Stimulated activated CD8-positive, alpha-beta memory T cell treated with anti-CD3 and anti-CD28 coated beads, Interleukin-12 subunit alpha, Interleukin-12 subunit beta, amount 100 ng/mL, for 4 hours (primary cell): ENCODE measurements around the gene CTNND2.

Source experiments
- DNase-seq: peaks from one replicate; pipeline ENCODE4 v3.0.0-alpha.2; 2020; ENCODE audit warnings: low read depth

CTNND2 gene

DNA sequence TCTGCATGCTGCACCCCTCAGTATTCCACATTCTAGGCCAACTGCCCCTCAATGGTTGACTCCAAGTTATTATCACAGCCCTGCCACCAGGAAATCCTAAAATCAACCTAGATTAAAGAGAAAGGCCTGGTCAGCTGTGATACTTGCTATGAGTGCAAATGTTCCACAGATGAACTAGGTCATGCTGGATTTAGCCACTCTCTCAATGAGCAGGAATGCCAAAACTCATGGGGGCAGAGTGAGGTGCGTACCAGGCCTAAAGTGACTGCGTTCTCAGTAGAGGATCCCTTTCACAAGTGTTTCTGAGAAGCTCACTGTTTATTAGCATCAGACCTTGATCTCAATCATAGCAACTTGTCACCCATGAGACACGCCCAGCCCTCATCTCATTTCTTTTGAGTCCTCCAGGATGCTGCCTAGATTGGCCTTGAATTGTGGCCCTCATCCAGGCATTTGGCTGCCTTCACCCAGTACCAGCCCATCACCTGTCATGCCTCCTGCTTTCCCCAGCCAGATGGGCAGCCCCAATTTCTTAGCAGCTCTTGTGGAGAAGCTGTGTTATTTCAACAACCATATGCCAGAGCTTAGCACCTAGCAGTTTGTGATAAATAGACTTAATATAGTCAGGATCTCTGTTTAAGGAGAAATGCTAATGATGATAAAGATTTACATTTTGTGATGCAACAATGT, 383.9 kb downstream of the CTNND2 start:
- DNase-seq = no peak

DNA sequence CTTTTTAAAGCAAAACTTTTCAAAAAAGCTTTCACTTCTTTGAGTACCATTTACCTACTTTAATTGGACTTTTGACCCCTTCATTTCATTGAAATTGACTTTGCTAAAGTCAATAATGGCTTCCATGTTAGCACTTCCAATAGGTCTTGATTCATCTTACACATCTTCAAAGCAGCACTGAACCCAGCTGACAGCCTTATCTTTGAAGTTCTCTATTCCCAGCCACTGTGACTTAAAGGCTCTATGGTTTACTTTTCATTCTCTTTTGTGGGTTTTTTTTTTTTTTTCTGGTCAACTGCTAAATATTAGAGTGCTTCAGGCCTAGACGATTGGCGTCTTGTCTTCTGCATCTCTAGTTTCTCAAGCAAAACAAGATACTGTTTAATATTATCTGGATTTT, 385.0 kb downstream of the CTNND2 start:
- DNase-seq = no peak

DNA sequence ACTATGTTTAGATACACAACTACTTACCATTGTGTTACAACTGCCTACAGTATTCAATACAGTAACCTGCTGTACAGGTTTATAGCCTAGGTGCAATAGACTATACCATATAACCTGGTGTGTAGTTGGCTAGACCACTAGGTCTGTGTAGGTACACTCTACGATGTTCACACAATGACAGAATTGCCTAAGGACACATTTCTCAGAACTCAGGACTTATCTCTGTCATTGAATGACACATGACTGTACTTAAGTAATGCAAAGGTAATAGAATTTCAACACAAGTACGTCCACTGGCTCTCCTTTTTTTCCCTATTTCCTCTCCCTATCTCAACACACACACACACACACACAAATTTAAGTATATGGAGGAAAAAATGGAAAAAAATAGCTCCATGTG, 385.6 kb downstream of the CTNND2 start:
- no peak for DNase-seq

DNA sequence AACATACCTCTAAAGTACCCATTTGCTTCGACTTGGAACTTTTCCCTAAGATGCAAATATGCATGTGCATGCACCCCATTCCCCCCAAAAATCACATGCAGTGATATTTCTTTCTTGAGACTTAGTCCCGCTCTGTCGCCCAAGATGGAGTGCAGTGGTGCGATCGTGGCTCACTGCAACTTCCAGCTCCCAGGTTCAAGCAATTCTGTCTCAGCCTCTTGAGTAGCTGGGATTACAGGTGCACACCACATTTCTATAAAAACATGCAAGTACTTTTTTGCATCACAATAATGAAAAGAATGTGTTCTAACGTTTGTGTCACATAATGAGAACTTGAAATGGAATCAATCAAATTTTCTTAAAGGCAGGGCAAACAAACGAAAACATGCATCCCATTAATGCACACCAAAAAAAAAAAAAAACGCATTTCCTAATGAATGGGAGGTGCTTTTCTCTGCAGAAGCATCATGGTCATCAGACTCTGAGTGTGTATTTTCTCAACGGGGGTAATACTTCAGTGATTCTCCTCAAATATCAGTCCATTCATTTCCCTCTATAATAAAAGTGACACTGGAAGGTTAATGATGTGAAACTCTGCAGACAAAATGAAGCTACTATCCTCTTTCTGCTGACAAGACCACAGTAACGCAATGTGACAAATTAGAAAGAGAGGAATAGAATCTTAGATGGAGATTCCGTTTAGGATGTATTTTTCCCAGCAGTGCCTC, 389.4 kb downstream of the CTNND2 start:
- DNase-seq = no peak

DNA sequence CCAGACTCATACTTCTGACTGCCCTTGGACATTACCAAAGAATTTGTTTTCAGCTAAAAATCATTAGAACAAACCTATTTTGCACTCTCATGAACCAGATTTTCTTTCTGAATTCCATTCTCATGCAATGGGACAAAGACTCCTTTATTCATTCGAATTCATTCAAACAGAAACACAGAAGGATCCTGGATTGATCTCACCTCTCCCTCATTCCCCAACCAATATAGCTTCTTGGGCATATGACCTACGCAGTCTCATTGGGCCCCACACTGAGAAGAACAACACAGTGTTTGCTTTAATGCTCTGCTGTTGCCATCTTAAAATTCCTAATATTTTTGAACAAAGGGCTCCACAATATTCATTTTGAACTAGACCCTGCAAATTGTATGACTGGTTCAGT, 392.4 kb downstream of the CTNND2 start:
- DNase-seq = no peak

DNA sequence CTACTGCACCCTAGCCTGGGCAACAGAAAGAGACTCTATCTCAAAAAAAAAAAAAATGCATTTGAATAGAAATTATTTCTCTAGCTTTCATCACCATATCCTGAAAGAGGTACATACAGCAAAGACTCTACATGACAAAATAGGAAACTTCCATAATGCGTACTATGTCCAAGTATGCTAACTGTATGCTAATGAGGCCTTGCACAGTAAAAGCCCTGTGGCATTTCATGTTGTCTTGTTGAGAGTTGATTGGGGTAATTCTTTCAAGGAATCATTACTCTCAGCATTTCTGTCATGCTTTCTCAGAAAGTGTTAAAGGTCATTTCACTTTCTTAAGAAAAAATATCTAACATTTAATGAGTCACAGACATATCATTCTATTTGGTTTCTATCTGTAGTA, 393.4 kb downstream of the CTNND2 start:
- DNase-seq = no peak

DNA sequence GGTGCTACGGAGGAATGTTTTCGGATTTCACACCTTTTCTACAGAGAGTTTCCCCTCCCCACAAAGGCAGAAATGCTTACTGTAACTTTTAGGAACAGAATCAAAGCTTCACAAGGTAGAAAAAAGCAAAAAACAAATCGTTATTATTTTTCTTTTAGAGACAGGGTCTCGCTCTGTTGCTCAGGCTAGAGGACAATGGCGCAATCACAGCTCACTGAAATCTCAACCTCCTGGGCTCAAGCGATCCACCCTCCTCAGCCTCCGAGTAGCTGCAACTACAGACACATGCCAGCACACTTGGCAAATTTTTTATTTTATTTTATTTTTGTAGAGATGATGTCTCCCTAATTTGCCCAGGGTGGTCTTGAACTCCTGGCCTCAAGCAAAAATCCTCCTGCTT, 394.5 kb downstream of the CTNND2 start:
- no peak for DNase-seq

DNA sequence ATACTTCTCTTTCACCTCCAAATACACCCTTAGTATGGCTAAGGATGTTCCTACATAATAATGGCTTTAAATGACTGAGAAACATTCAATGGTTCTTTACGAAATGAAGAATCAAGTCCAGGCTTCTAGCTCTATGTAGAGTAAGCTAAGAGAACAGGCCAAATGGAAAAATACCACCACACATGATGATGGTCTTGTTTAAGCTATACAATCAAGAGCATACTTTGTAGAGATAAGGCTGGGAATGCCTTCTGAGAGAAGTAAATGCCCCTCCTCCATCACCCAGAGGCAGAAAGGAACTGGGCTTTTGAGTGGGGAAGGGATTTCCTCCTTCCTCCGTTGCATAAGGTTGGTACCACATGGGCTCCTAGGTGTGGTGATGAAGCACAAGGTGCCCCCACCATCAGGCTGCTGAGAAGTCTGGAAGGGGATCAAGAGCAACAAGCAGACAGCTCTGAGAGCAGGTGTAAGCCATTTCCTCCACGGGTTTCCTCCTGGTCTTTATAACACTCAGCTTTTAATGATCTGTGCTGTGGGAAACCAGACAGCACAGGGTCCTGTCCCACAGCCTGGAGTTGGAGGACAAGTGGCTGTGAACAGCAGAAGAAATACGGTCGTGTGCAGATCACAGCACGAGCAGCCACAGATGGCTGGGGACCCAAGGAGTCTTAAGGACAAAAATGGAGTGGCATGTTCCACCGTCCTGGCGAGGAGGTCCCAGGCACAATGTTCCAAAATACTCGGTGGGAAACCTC, 396.9 kb downstream of the CTNND2 start:
- no peak for DNase-seq

DNA sequence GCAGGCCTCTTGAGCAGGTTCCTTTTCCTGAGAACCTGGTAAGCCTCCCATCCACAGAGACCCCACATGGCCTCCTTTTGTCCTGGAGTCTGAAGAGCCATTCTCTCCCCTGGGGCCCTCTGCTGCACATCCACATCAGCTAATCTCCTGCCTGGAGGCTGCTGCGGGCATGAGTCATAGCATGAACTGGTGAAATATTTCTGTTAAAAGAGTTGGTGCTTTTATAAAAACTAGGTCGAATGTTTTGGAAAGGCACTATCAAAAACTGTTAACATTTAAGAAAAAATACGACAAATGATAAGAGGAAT, 399.4 kb downstream of the CTNND2 start:
- DNase-seq = no peak

DNA sequence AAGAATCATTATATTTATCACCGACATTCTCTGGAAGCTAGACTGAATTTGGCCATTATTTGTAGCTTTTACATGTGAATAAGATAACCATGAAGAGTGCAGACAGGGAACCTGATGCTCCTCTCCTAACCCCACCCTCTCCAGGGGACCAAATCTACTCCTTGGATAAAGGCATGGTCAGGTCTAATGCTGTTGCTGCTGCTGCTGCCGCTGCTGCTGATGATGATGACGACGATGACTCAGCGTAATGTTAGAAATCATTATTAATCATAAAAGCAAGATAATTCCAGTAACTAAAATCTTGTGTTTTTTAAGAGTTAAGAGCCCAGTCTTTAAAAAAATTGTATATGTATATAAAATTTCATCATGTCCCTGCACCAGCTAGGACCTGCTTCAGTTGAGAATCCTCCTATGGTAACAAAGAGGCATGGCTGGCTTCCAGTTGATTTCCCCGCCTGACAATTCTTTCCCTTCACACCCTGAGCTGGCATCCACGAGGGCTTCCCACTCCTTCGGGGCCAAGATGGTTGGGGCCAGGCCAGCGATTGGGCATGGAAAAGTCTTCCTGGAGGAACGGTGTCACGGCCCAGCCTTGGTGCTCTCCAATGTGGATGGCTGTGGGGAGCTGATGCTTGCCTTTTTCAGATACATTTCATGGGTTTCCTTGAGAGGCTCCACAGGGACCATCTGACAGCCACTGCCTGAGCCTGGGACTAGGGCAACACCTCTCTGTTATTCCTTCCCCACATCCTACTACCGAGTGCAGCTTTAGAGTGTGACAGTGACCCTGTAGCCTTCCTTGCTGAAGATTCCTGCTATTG, 400.0 kb downstream of the CTNND2 start:
- no peak for DNase-seq

DNA sequence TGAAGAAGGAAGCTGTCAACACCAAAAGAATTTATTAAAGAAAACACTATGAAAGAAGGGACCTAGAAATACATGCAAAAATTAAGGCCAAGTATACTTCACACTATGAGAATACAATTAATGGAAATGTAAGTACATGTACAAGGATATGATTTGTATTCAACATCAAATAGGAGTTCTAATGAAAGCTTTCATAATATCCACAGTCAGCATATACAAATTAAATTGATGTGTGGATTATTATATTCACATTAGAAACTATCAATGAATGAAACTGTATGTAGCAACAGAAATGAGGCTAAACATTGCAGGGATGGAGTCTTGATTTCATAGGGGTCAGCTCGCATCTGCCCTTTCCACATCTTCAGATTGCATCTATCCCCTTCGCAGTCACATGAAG, 401.5 kb downstream of the CTNND2 start:
- DNase-seq = no peak

DNA sequence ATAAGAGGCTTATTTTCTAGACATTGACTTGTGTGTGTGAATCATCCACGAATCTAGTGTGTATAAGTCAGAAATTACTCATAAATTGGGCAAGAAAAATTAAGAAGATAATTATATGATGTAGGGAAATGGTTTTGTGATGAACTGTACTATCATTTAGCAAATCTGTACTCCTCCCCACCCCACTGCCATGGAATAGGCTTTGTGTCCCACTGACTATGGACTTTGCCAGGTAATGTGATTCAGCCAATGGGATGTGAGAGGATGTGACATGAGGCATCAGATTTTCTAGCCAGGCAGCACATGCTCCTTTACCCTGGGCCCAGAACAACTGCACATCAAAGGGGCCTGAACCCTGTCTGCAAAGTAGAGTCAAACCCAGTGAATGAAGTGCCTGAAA, 406.6 kb downstream of the CTNND2 start:
- DNase-seq = no peak

DNA sequence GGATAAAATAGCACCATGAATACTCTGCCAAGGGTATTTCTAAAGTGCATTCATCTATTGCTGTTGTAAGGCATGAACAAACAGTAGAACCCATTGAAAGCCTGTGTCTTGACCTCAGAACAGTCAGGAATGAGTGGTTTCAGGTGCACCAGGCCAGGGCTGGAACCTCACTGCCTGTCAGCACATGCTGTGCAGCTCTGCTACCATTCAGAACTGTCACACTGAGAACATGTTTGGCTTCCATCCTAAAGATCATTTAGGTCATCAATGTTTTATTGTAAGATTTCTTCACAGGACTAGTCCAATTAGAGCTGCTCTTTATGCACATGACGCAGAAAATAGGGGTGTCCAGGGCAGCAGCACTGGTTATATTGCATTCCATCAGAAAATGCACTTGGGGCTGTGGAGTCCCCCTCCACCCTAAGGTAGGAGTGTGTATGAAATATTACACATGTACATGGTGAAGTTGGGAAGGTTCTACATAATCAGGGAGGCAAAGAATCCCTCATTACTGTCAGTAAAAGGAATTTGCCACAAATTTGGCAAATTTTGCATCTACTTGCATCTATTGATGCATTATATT, 408.0 kb downstream of the CTNND2 start:
- DNase-seq = no peak

DNA sequence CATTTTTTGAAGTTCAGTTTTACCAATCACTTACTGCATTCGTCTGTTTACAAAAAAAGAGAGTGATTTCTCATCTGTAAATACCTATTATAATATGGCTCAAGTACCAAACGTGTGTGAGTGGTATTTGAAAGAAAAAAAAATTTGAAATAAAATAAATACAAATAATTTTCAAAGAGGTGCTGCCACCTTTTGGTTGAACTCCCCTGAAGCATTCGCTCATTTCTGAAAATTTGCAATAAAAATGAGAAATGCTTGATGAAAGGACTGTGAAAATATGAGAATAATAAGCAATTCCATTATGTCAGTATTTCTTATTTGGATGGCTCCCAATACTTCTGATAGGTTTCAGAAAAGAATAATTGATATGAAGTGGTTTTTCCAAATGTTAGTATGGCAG, 409.9 kb downstream of the CTNND2 start:
- no peak for DNase-seq

DNA sequence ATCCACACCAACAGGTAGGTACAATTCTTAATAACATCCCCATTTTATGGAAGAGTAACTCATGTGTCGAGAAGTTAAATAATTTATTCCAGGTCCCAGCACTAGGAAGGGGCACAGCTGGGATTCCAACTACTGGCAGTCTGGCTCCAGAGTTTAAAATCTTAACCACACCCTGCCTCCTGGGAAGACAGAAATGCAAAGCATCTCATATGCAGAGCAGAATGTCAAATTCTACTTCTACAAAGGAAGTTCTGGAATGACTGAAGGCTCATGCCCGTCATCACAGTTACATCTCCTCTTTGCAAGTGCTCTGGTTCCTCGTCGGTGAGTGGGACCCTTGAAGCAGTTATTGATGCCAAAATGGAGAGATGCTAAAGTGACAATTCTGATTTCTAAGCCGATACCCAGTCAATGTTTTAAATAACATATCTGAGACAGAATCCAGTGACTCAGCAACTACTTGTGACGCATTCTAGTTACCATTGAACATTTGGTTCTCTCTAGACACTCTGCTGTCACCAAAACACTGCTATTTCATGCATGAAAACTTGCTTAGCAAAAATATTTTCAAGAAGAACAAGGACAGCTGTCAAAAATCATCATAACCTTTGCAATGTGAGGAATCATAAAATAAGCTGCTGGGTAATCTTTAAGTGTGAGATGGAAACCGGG, 412.7 kb downstream of the CTNND2 start:
- DNase-seq = no peak

DNA sequence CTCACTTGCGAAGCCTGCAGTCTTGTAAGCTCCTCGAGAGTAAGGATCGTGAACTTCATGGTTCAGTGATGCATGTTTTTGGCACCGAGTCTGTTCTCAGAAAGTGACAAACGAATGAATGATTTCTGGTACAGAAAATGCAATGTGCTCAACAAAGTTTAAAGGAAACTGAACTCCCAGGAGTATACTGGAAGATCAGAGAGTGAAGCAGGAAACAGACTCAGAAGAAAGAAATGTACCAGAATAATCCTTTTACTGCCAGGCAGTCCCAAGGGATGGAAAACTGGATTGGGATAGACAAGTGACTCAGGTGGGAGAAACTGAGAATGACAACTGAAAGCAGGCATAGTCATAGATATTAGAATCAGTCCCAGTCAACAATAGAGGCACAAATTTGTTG, 420.6 kb downstream of the CTNND2 start:
- no peak for DNase-seq

DNA sequence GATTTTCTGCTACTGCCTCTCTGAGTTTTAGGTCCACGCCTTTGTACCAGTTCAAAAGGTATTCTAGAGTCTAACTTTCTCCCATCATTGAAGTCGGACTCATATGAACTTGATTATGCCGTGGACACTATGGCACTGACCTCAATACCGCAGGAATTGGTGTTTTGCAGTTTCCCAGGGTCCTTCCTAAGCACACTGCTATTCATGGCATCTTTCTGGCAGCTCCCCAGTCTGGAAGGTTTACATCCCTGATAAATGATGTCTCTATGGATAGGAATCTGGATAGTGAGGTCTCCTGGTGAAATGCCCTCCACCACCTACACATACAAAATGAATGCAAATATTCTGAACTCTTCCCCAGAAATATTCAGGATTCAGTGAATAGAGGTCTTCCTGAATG, 422.2 kb downstream of the CTNND2 start:
- DNase-seq = no peak

DNA sequence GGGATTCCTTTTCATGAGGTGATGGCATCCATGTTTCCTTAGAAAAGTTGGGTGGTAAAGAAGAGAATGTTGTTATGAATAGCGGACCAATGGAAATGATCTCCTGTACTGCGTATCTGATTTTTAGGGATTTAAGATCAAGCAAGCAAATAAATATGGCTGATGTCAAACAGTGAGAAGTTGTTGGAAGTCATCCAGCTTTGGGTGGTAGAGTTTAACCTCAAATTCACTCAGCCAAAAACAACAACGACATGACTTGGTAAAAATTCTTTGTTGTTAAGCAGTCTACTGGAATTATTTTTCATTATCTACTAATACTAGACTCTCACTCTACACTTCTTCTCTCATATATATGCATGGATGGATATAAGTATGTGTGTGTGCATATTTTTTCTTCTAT, 426.5 kb downstream of the CTNND2 start:
- no peak for DNase-seq

DNA sequence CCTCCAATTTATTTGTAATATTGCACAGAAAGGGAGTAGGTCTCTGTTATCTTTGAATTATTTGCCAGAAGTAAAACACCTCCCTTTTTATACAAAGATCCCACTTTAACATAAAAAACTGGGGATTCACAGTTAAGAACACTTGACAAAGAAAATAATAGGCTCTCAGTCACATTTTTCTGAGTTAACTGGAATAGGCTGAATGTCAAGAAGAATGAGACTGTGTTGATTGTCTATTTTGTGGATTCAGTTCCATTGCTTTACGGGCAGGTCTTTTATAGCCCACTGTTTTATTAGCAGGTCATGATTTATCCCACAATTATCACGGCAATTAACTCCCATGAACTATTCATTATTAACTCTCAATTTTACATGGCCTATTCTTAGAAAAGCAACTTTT, 427.4 kb downstream of the CTNND2 start:
- no peak for DNase-seq

DNA sequence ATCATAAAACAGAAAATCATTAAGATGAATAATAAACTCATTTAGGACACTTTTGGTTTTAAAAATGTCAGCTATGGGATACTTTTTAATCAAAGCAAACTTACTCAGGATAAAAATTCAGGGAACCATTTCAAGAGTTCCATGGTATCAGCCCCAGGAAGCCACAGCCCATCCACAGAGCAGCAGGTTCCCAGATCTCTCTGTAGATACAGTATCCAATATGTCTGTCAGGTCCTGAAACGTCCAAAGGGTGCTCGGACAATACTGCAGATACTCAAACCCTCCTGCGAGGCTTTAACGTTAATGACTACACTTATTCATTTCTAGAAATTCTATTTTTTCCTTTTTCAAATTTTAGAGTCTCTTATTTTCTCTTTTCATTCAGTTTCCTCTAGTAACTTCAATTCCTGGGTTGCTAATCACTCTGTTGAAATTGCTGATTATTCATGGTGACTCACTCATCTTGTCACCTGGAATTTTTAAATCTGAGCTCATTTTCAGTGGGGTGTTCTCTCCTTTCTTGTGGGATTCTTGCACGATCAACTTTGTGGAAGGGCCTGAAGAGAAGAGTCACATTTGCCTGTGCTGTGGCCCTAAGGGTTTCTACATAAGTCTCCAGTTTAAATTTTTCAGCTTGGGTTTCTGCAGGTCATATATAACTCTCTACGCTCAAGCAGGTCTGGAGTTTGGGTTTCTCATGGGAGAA, 435.8 kb downstream of the CTNND2 start:
- DNase-seq = no peak

DNA sequence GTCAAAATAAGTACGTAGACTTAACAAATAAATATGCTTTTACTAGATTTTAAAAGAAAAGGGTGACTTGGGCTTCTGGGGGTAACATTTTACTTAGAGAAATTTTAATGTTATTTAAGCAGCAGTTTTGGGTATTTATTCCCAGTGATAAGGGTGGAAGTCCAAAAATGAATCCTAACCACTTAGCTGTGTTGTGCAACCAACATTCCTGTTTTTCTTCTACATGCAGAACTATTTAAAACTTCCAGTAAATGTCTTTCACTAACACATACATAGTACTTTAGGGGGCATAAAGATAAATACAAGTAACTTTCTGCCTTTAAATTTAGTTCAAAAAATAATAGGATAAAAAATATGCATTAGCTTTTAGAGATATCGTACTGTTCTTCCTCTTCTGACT, 436.7 kb downstream of the CTNND2 start:
- no peak for DNase-seq
